HCT116 (cell line): ENCODE data around the gene PACSIN2. TPM values are rescaled to one million over a fixed set of nuclear protein-coding genes. Genes with fewer than 3 reads are reported as not detected.
"Not testable (repeated sequence)": the region's sequence is repeated elsewhere in the genome, so short reads cannot be mapped to it uniquely, and the experiment has no call there.

Source experiments
- ATAC-seq: fragments of 200-7000 bp; cut with Tn5 transposase; 2 replicates; pipeline ENCODE4 v1.9.1; 2020; ENCODE audit warnings: mild to moderate bottlenecking, moderate library complexity
- BruUV-seq: library from RNA; stranded (reverse); fragments of 400-500 nt; replicated peaks from 2 replicates; lab custom pipeline; 2021; lab: Mats Ljungman, UMichigan
- CTCF ChIA-PET: fragments of 300-600 bp; sonication (Branson Sonifier 250); formaldehyde crosslinking; loops from one replicate; lab custom pipeline; 2021; ENCODE audit warnings: antibody characterized with exemption; lab: Charles Lee
- POLR2A ChIA-PET: fragments of 300-600, 350-600 bp; sonication (Branson Sonifier 250); formaldehyde crosslinking; loops from one replicate; lab custom pipeline; 2021; ENCODE audit warnings: antibody characterized with exemption; lab: Charles Lee
- RAD21 ChIA-PET, 2 experiments: fragments of 300-600 bp; sonication (Branson Sonifier 250); formaldehyde crosslinking; loops; one replicate each; lab custom pipeline; 2023; ENCODE audit warnings: low total read pairs in 2 of 2; ENCODE audit not compliant: uncharacterized antibody in 2 of 2, unreplicated experiment in 2 of 2, low non-redundant PET in 1 of 2; lab: Charles Lee
- DNase-seq: peaks from one replicate; pipeline ENCODE4 v3.0.0-alpha.2; 2010; ENCODE audit warnings: low read depth, low spot score
- H2AFZ ChIP-seq: fragments of 200-600 bp; shearing (Covaris generic), sonication (generic); 2 replicates; pipeline ENCODE4 v1.6.1; 2017; ENCODE audit warnings: low read depth, mixed run types, mixed read lengths, antibody characterized with exemption, low read length; ENCODE audit not compliant: poor library complexity, severe bottlenecking
- H3K27ac ChIP-seq: 2 replicates; pipeline ENCODE4 v1.5.1; 2012; ENCODE audit warnings: low read depth, low read length
- H3K27me3 ChIP-seq: fragments of 200-600 bp; sonication (generic); 2 replicates; pipeline ENCODE4 v1.6.1; 2016; ENCODE audit warnings: mixed run types, low read length, mixed read lengths; ENCODE audit not compliant: insufficient read depth
- H3K36me3 ChIP-seq, 2 experiments: fragments of 200-500 bp in 1 of 2; fragments of 200-600 bp in 1 of 2; sonication (Bioruptor generic) in 1 of 2; sonication (generic) in 1 of 2; 2 replicates each; pipeline versions ENCODE4 v1.5.1 to v1.6.1; 2014 to 2016; ENCODE audit warnings: low read length in 2 of 2, inconsistent platforms in 1 of 2, mixed read lengths in 1 of 2, mixed run types in 1 of 2; ENCODE audit not compliant: insufficient read depth in 2 of 2, control insufficient read depth in 1 of 2
- H3K4me1 ChIP-seq, 2 experiments: fragments of 200-600 bp in 1 of 2; sonication (generic) in 1 of 2; 2 replicates each; pipeline versions ENCODE4 v1.5.1 to v1.6.1; 2012 to 2017; ENCODE audit warnings: low read length in 2 of 2, inconsistent platforms in 1 of 2, mild to moderate bottlenecking in 1 of 2, mixed read lengths in 1 of 2, mixed run types in 1 of 2, moderate library complexity in 1 of 2; ENCODE audit not compliant: insufficient read depth in 2 of 2, control insufficient read depth in 1 of 2
- H3K4me2 ChIP-seq: fragments of 200-600 bp; sonication (generic); 2 replicates; pipeline ENCODE4 v1.6.1; 2017; ENCODE audit warnings: mixed run types, low read length, mixed read lengths
- H3K4me3 ChIP-seq, 2 experiments: fragments of 200-600 bp in 1 of 2; sonication (generic) in 1 of 2; replicated peaks in 1 of 2; 2 replicates each; pipeline ENCODE4 v1.5.1; 2011 to 2016; ENCODE audit warnings: low read length in 2 of 2, control low read depth in 1 of 2, low read depth in 1 of 2, mild to moderate bottlenecking in 1 of 2, mixed read lengths in 1 of 2, mixed run types in 1 of 2
- H3K79me2 ChIP-seq: fragments of 200-600 bp; sonication (generic); 2 replicates; pipeline ENCODE4 v1.6.1; 2017; ENCODE audit warnings: mild to moderate bottlenecking, mixed run types, low read length, moderate library complexity, mixed read lengths; ENCODE audit not compliant: insufficient read depth
- H3K9ac ChIP-seq: fragments of 200-600 bp; sonication (generic); 2 replicates; pipeline ENCODE4 v1.6.1; 2016; ENCODE audit warnings: low read length, mixed read lengths
- H3K9me2 ChIP-seq: fragments of 200-600 bp; sonication (generic), shearing (Covaris generic); 2 replicates; pipeline ENCODE4 v1.6.1; 2017; ENCODE audit warnings: mixed run types, mild to moderate bottlenecking, moderate library complexity; ENCODE audit not compliant: insufficient read depth
- H3K9me3 ChIP-seq, 2 experiments: fragments of 200-500 bp in 1 of 2; fragments of 200-600 bp in 1 of 2; sonication (Bioruptor generic) in 1 of 2; sonication (generic) in 1 of 2; 2 replicates each; pipeline ENCODE4 v1.6.1; 2014 to 2017; ENCODE audit warnings: low read length in 2 of 2, mixed read lengths in 2 of 2, inconsistent platforms in 1 of 2, low read depth in 1 of 2, mild to moderate bottlenecking in 1 of 2, mixed run types in 1 of 2, moderate library complexity in 1 of 2; ENCODE audit not compliant: control insufficient read depth in 1 of 2, insufficient read depth in 1 of 2
- H4K20me1 ChIP-seq: fragments of 200-600 bp; sonication (generic), shearing (Covaris generic); 2 replicates; pipeline ENCODE4 v1.6.1; 2017; ENCODE audit warnings: mixed run types, mild to moderate bottlenecking, moderate library complexity; ENCODE audit not compliant: insufficient read depth
- ELF1 ChIP-seq: IDR thresholded peaks from 2 replicates; pipeline ENCODE4 v1.6.1; 2012; ENCODE audit warnings: low read depth, borderline replicate concordance
- JUND ChIP-seq: IDR thresholded peaks from 2 replicates; pipeline ENCODE4 v1.6.1; 2012
- MAX ChIP-seq: IDR thresholded peaks from 2 replicates; pipeline ENCODE4 v1.6.1; 2012
- REST ChIP-seq: IDR thresholded peaks from 2 replicates; pipeline ENCODE4 v1.6.1; 2012; ENCODE audit warnings: low read depth
- SIN3A ChIP-seq: IDR thresholded peaks from 2 replicates; pipeline ENCODE4 v1.6.1; 2012; ENCODE audit warnings: low read depth
- TCF7L2 ChIP-seq: IDR thresholded peaks from 2 replicates; pipeline ENCODE4 v1.7.0; 2011; ENCODE audit warnings: borderline replicate concordance, inconsistent platforms; ENCODE audit not compliant: insufficient read depth, insufficient read length; ENCODE audit errors: extremely low read depth
- intact Hi-C: fragments of 100-400 bp; cut with micrococcal nuclease; formaldehyde crosslinking; loops from 2 replicates; pipeline ENCODE4 v1.10.0; 2022
- total RNA-seq: library from RNA; stranded (reverse); gene quantifications from one replicate; pipeline ENCODE4 v1.2.1, GENCODE V29; 2021; ENCODE audit not compliant: unreplicated experiment

Gene PACSIN2
- total RNA-seq, 1 experiment from 2014 or later, result 48.2 TPM

- Histone ChIP-seq H3K27me3 (no peaks in the 10 kb centered on the region), H3K4me2 (no peak overlapping the region), H3K4me1 (peaks cover 17 to 21% of the 10 kb centered on the region in 2 experiments)
- intact Hi-C loops, result no loop called here
- no peak for ATAC-seq
- no TSS peak for BruUV-seq
- TF ChIP-seq ELF1 (no peak), MAX (no peak), REST (no peak), JUND (no peak)
- TF ChIP-seq, all 23 proteins: peak for 0
- no peaks in the 10 kb centered on the region for H4K20me1 ChIP-seq
- peaks cover 83% of the 10 kb centered on the region for H3K79me2 ChIP-seq
- no peak overlapping the region for H2AFZ ChIP-seq
- no peak overlapping the region for H3K4me3 ChIP-seq
- ChIA-PET RAD21 (no interaction called here), CTCF (no interaction called here), POLR2A (no interaction called here)
- H3K27ac ChIP-seq, result no peak overlapping the region
- H3K9ac ChIP-seq, result no peak overlapping the region
- no peaks in the 10 kb centered on the region for H3K9me3 ChIP-seq
- H3K36me3 ChIP-seq, result no peaks in the 10 kb centered on the region
- DNase-seq, result no peak
- H3K9me2 ChIP-seq, result no peaks in the 10 kb centered on the region
Measured at GRCh38 chr22:42955848-42956247, 59.1 kb downstream of the PACSIN2 start.

GRCh38 chr22:42955087-42955635 is 59.8 kb downstream of the PACSIN2 start:
- Histone ChIP-seq H2AFZ (no peak overlapping the region), H3K27ac (no peak overlapping the region), H3K27me3 (no peaks in the 10 kb centered on the region), H3K4me2 (no peak overlapping the region), H4K20me1 (no peaks in the 10 kb centered on the region), H3K36me3 (no peaks in the 10 kb centered on the region), H3K9ac (no peak overlapping the region), H3K9me2 (no peaks in the 10 kb centered on the region), H3K79me2 (peaks cover 83% of the 10 kb centered on the region), H3K4me1 (peaks cover 14% of the 10 kb centered on the region in 2 experiments), H3K4me3 (no peak overlapping the region), H3K9me3 (no peaks in the 10 kb centered on the region)
- no peak for TF ChIP-seq SIN3A
- no peak for TF ChIP-seq TCF7L2
- POLR2A ChIA-PET, result no interaction called here
- DNase-seq (no peak), ATAC-seq (no peak)
- intact Hi-C loops, result no loop called here
- RAD21 ChIA-PET, result no interaction called here
- BruUV-seq, result no TSS peak
- CTCF ChIA-PET, result no interaction called here

GRCh38 chr22:42953751-42954150 is 61.2 kb downstream of the PACSIN2 start:
- CTCF ChIA-PET, RAD21 ChIA-PET, DNase-seq, H3K9me2 ChIP-seq, POLR2A ChIA-PET, ATAC-seq, H2AFZ ChIP-seq, H3K27ac ChIP-seq, H3K27me3 ChIP-seq, H4K20me1 ChIP-seq, BruUV-seq, intact Hi-C loops, H3K4me3 ChIP-seq, H3K36me3 ChIP-seq, H3K4me2 ChIP-seq, H3K9me3 ChIP-seq, H3K9ac ChIP-seq: not testable (repeated sequence)
- peaks cover 80% of the 10 kb centered on the region for H3K79me2 ChIP-seq
- peaks cover 12 to 14% of the 10 kb centered on the region in 2 experiments for H3K4me1 ChIP-seq
